OCI-M2 (cell line): Measurements from ENCODE around the gene HSPB1.
"Not testable (repeated sequence)": the region's sequence is repeated elsewhere in the genome, so short reads cannot be mapped to it uniquely, and the experiment has no call there.

Source experiments
- DNase-seq: peaks from one replicate; lab custom pipeline; 2025; ENCODE audit not compliant: unreplicated experiment; lab: John Stamatoyannopoulos, UW

Gene HSPB1

DNA sequence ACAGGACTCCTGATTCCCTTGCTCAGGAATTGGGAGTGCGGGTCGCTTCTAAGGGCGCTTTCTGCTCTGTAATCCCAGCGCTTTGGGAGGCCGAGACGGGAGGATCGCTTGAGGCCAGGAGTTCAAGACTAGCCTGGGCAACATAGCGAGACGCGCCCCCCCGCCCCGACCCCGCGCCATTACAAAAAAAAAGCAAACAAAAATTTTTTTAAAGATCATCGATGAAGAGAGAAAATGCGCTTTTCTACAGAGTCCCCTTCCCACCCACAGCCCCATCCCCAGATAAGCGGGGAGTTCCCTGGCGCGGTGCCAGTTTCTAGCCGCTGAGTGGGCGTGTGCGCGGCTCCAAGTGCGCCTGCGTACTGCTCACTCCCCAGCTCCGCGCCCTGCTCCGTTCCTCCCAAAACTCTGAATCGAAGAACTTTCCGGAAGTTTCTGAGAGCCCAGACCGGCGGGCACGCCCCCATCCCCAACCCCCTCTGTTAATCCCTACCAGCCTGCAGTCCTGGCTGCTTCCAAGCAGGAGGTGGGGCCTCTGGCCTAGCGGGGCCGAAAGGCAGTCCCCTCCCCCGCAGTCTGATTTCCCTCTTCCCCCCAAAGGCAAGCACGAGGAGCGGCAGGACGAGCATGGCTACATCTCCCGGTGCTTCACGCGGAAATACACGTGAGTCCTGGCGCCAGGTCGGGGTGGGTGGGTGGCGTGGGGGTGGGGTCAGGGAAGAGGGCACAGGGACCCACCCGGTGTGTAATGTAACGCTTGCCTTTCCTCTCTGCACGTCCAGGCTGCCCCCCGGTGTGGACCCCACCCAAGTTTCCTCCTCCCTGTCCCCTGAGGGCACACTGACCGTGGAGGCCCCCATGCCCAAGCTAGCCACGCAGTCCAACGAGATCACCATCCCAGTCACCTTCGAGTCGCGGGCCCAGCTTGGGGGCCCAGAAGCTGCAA lies 1.0 kb downstream of the HSPB1 start:
- peak; percentile 51 for DNase-seq

DNA sequence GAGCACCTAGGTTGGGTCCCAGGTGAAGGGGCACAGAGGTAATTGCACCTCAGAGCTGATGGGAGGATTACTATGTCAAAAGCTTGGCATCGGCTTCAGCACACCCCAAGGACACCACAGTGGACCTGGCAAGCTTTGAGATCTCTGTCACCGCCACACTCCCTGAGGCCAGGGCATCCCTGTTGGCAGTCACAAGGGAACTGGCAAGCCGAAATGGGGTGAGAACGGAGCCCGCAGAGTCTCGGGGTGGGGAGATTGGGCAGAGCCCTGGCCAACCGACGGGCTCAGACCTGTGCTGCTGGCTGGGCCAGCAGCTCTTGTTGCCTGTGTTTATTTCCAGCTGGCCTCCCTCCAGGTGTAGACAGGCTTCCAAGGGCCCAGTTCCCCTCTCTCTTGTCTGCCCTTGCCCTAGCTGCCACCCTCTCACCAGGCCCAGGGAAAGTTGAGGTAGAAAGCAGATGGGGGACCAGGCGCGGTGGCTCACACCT lies 2.5 kb downstream of the HSPB1 start:
- DNase-seq, result no peak

DNA sequence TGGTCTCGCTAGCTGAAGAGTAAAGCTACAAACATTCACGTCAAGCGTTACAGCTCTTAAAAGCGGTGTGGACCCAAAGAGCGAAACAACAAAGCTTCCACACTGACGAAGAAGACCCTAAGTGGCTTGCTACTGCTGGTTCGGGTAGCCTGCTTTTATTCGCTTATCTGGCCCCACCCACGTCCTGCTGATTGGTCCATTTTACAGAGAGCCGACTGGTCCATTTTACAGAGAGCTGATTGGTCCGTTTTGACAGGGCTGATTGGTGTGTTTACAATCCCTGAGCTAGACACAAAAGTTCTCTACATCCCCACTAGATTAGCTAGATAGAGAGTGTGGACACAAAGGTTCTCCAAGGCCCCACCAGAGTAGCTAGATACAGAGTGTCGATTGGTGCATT lies 6.4 kb downstream of the HSPB1 start:
- not testable (repeated sequence) for DNase-seq

DNA sequence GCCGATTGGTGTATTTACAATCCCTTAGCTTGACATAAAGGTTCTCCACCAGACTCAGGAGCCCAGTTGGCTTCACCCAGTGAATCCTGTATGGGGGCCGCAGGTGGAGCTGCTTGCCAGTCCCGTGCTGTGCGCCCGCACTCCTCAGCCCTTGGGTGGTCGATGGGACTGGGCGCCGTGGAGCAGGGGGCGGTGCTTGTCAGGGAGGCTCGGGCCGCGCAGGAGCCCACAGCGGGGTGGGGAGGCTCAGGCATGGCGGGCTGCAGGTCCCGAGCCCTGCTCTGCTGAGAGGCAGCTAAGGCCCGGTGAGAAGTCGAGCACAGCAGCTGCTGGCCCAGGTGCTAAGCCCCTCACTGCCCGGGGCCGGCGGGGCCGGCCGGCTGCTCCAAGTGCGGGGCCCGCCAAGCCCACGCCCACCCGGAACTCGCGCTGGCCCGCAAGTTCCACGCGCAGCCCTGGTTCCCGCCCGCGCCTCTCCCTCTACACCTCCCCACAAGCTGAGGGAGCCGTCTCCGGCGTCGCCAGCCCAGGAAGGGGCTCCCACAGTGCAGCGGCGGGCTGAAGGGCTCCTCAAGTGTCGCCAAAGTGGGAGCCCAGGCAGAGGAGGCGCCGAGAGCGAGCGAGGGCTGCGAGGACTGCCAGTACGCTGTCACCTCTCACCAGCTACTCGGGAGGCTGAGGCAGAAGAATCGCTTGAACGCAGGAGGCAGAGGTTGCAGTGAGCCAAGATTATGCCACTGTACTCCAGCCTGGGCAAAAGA lies 7.0 kb downstream of the HSPB1 start:
- DNase-seq, result not testable (repeated sequence)

DNA sequence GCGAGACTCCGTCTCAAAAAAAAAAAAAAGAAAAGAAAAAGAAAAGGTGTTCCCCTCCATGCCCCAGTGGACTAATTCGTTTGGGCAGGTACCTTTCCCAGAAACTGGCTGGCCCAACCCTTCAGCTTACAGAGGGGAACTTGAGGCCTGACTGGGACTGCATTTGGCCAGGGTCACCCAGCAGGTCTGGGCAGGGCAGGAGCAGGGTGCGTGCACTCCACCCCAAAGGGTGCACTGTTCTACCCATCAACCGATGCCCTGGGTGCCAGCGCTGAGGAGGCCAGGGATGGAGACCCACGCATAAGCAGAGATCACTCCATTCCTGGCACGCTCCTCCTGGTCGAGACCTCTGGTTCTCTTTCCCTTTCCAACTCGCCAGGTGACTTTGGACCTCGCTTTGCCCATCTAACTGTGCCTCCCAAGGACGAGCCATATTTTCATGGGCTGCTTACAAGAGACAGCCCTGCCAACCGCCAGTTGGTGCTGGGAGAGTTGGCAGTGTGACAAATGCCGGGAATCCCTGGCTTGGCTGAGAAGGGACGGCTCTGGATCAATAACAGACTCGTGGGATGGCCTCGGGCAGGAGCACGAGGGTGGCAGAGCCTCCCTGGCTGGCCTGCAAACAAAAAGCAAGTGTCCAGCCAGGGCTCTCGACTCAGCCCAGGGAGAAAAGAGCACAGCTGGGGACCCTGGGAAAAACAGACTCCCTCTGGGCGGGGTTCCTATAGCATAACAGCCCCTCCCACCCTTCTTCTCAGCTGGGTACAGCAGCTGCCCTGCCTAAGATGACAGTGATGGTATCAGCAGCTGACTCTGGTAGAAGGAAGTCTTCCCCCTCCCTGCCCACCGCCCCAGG lies 7.9 kb downstream of the HSPB1 start:
- DNase-seq, result no peak

DNA sequence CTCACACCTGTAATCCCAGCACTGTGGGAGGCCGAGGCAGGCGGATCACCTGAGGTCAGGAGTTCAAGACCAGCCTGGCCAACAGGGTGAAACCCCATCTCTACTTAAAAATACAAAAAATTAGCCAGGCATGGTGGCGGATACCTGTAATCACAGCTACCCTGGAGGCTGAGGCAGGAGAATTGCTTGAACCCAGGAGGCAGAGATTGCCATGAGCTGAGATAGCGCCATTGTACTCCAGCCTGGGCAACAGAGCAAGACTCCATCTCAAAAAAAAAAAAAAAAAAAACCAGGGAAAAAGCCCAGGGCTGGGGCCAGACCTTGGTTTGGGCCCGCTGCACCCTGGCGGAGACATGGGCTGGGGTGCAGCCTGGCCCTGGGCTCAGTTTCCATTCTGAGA lies 9.4 kb downstream of the HSPB1 start:
- DNase-seq, result not testable (repeated sequence)

DNA sequence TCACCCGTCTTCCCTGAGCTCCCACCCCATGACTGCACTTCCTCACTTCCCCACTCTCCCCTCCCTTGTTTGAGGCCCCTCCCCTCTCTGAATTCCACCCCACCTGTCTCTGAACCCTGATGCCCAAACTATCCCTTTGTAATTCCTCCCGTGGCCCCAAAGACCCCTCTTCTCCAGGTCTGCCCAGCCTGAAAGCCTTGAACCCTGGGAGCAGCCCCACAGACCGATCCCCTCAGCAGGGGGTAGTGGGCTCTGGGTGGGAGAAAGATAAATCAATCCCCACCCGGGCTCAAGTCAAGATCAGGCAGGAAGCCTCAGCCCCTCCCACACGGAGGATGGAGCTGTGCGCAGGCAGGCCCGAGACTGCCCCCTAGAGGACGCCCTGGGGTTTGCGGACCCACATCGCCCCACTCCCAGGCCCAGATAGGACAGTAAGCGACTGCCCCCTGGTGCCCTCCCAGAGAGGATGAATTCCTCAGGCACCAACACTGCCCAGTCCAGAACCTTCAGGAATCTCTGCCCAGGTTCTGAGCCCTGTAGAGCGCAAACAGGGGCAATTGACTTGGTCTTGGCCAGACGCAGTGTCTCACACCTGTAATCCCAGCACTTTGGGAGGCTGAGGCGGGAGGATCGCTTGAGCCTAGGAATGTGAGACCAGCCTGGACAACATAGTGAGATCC lies 11.7 kb downstream of the HSPB1 start:
- DNase-seq, result peak; percentile 58

DNA sequence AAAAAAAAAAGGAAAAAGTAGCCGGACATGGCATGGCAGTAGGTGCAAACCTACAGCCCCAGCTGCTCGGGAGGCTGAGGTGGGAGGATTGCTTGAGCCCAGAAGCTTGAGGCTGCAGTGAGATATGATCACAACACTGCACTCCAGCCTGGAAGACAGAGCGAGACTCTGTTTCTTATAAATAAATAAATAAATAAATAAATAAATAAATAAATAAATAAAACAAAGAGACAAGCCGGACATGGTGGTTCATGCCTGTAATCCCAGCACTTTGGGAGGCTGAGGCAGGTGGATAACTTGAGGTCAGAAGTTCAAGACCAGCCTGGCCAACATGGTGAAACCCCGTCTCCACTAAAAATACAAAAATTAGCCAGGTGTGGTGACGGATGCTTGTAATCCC lies 12.3 kb downstream of the HSPB1 start:
- DNase-seq, result not testable (repeated sequence)

DNA sequence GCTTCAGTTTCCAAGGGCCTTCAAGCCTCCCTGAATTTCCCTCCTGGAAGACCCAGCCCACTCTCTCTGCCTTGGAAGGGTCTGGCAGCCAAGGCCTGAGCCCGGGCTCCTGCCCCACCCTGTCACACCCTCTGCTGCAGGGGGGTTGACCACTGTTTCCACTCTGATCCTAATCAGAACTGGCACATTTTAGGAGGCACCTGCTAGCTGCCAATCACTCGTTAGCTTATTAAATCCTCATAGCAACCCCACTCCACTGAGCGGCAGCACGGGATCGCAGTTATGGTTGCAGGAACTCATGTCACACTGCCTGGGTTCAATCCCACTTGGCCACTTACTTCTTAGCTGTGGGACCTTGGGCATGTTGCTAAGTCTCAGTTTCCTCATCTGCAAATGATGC lies 12.9 kb downstream of the HSPB1 start:
- DNase-seq, result no peak

DNA sequence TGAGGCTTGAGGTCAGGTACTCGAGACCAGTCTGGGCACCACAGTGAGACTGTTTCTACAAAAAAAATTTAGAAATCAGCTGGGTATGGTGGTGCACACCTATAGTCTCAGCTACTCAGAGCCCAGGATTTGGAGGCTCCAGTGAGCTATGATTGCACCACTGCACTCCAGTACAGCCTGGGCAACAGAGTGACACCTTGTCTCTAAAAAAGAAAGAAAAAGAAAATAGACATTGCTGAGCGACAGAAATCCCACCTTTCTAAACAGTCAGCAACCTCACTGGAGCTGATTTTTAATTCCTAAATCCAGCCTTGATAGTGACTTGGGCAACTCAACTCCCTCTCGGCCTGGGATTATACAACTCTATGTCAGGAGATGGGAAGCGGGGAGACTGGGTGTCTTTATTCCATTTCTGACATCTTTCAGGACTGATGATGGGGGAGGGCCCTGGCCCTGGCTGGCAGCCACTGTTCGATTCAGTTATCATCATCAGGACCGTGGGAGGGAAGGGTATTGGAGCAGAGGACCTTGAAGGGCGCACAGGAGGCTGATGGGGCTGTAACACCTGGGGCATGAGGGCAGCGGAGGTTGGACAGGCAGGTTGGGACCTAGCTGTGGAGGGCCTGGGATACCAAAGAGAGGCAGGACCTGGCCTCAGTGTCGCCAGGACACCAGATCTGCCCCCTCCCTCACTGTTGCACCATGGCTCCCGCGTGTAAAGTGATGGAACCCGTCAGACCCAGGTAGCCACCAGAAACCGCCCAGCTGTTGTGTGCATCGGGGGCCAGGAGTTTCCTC lies 14.7 kb downstream of the HSPB1 start:
- no peak for DNase-seq

DNA sequence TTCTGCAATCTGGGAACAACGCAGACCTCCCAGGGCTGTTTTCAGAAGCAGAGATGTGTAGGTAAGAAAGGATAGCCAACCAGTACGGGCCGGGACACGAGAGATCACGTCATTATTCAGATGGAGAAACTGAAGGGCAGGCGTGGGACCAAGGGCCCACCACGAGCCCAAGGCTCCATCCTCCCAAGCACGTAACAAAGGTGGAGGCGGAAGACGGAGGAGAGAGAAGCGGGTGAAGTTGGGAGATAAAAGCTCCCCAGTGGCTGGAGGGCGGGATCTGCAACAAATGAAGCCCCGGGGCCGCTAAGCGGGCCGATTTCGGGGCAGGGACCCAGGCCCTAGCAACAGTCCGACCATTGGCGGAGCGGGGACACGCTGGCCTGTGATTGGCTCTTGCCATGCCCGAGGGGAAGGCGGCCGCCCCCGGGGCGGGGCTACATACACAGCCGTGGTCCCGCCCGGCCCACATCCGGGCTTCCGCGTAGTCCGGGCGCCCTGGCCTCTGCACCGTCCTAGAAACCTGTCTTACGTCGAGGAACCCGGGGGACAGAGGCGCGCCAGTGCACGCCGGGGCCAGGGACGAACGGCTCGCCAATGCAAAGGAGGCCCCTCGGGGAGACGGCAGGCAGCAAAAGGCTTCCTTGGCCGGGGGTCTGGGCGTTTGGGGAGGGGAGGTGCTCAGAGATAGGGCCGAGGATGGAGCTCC lies 15.5 kb downstream of the HSPB1 start:
- peak; percentile 77 for DNase-seq

DNA sequence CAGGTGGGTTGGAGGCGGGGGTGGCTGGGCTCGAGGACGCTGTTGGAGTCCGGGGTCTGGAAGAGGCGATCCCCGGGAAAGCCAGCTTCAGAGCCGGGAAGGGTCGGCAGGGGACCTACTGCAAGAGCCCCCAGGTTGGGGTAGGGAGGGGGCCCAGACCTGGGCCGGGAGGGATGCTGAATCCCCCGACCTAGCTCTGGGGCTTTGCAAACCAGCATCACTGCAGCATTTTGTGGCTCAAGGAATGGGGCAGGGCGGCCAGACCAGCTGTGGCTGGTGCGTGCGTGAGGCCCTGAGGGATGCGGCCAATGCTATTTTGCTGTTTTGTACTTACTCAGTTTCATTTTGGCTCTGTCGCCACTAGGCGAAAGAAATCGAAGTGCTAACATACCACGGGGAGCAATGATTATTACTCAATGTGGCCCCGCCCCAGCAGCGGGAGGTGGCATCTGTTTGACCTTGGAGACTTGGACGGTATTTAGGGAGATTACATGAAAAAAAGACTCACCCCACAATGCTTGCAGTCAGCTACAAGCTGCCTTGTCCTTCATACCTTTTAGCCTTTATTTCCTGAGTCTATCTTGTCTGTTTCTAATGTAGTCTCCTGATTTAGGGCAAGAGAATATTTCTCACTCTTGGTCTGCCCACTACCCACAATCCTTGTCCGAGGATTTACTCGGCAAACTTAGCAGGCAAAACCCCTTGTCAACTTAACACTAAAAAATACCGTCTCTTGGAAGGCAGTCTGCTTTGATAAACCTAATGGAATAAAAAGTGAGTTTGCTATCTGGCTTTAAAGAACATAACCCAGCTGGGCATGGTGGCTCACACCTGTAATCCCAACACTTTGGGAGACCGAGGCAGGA lies 16.2 kb downstream of the HSPB1 start:
- no peak for DNase-seq

DNA sequence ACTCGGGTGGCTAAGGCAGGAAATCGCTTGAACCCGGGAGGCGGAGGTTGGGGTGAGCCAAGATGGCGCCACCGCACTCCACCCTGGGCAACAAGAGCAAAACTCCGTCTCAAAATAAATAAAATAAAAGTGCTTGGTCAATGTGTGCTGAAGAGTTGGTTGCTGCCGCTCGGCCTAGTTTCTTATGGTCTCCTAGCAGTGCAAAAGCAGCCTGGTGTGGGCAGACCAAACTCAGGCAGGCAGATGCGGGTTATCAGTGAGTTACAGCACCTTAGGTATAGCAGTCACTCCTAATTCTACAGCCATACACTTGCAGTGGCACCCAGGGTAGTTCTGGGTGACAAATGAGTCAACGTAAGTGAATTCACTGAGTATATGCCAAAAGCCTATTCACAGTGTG lies 22.6 kb downstream of the HSPB1 start:
- DNase-seq, result no peak

DNA sequence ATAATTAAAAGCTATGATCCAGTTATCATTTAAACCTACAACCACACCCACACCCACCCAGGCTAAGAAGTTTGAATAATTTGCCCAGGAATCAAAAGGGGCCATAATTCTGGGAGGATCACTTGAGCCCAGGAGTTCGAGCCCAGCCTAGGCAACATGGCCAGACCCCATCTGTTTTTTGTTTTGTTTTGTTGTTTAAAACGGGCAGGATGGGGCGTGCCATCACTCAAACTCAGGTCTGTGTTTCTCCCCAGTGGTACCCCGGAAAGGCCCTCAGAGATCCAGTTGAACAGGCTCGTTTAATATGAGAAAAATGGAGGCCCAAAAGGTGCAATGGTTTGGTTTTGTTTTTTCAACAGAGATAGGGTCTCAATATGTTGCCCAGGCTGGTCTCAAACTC lies 23.3 kb downstream of the HSPB1 start:
- DNase-seq, result no peak

DNA sequence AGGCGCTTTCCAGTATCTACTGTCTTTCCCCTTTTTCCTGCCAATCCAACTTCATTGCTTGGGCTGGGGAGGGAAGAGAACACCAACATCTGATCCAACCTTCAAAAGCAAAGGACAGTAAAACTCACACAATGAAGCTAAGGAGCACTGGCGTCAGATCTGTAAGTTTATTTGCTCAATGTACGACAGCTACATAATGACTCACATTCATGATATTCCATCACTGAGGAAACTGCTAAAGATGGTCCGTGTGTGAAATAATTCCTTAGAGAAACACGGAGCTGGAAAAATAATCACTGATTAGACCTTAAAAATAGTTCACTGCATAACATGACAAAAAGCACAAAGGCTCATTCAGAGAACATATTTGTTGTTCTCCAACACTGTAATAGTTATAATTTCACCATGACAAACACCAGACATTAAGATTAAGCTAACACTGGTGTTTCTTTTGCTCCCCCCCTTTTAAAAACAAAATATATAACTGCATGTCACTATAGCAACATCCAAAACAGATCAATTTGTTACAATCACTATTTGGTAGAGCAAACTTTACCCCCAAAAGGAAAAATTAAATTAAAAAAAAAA lies 24.3 kb downstream of the HSPB1 start:
- DNase-seq, result no peak

DNA sequence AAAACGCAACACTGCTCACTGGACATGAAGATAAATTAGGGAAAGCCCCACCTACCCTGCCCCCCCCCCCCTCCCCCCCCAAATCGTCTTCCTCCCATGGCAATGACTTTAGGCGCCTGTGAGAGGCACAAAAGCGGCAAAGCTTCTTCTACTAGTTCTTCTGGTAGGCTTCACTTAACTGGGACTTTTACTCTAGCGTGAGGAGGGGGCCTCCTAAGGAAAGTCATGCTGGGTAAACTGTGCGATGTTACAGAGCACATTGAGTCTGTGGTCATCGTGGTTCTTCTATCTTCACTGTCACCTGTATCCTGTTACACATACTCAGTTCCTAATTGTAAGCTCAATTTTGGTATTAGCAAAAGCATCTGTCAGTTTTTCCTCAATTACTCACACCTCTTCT lies 25.1 kb downstream of the HSPB1 start:
- DNase-seq, result peak; percentile 56

DNA sequence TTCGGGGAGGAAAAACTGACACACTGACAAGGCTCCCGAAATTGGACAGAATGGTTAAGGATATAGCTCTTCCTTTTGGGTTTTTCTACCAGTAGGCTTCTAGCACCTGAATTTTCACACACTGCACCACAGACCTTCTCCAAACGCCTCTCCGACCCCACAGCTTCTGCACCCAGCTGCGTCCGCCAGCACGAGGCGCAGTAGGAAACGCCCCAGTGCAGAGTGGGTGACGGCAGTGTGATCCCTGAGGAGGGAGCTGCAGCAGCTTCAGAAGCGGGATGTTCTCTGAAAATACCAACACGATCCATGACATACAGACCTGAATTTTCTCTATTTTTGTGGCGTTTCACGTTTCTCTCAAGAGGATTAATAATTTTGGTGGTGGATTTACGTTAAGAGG lies 25.9 kb downstream of the HSPB1 start:
- no peak for DNase-seq

DNA sequence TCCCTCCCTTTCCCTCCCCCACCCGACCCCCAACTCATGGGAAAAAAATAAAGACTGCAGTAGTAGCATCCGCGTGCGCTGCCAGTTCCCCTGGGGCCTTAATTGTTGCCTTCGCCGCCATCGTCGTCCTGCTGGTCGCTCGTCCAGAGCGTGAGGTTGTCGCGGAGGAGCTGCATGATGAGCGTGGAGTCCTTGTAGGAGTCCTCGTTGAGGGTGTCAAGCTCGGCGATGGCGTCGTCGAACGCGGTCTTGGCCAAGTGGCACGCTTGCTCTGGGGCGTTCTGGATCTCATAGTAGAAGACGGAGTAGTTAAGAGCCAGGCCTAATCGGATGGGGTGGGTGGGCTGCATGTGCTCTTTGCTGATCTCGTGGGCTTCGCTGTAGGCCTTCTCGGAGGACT lies 27.0 kb downstream of the HSPB1 start:
- DNase-seq, result no peak
